Neural cell (in vitro differentiated cells): Measurements from ENCODE around the gene LIPA. TPM values are rescaled to one million over a fixed set of nuclear protein-coding genes. Genes with fewer than 3 reads are reported as not detected.

Source experiments
- H2AFZ ChIP-seq: fragments of 200-600, 300-800 bp; sonication (generic), shearing (Covaris generic); 2 replicates; pipeline ENCODE4 v1.6.0; 2014; ENCODE audit warnings: low read depth, mild to moderate bottlenecking, antibody characterized with exemption, low read length, moderate library complexity
- H3F3A ChIP-seq: fragments of 200-600 bp; shearing (Covaris generic); 2 replicates; pipeline ENCODE4 v1.6.1; 2016; ENCODE audit warnings: mild to moderate bottlenecking, moderate library complexity, mixed read lengths, antibody characterized with exemption, low read length; ENCODE audit not compliant: insufficient read depth, poor library complexity, severe bottlenecking
- H3K27ac ChIP-seq: fragments of 200-600, 300-800 bp; sonication (generic), shearing (Covaris generic); 2 replicates; pipeline ENCODE4 v1.5.1; 2014; ENCODE audit warnings: mild to moderate bottlenecking, low read length, moderate library complexity
- H3K27me3 ChIP-seq: fragments of 300-800, 200-600 bp; sonication (generic), shearing (Covaris generic); 2 replicates; pipeline ENCODE4 v1.6.0; 2014; ENCODE audit warnings: mild to moderate bottlenecking, low read depth, low read length, moderate library complexity; ENCODE audit not compliant: insufficient read depth
- H3K36me3 ChIP-seq: fragments of 300-800, 200-600 bp; sonication (generic), shearing (Covaris generic); 2 replicates; pipeline ENCODE4 v1.5.1; 2014; ENCODE audit warnings: mild to moderate bottlenecking, antibody characterized with exemption, low read length, moderate library complexity; ENCODE audit not compliant: insufficient read depth
- H3K4me2 ChIP-seq: fragments of 300-800, 200-600 bp; sonication (generic), shearing (Covaris generic); 2 replicates; pipeline ENCODE4 v1.6.0; 2014; ENCODE audit warnings: mild to moderate bottlenecking, low read length
- H3K4me3 ChIP-seq: fragments of 300-800, 200-600 bp; sonication (generic), shearing (Covaris generic); 2 replicates; pipeline ENCODE4 v1.5.1; 2014; ENCODE audit warnings: mild to moderate bottlenecking, low read length, moderate library complexity
- H3K79me2 ChIP-seq: fragments of 200-600 bp; shearing (Covaris generic); replicated peaks from 2 replicates; pipeline ENCODE4 v1.6.0; 2014; ENCODE audit warnings: mild to moderate bottlenecking, low read length, moderate library complexity; ENCODE audit not compliant: insufficient read depth
- H3K9ac ChIP-seq: fragments of 300-800, 200-600 bp; sonication (generic), shearing (Covaris generic); 2 replicates; pipeline ENCODE4 v1.6.1; 2016; ENCODE audit warnings: mild to moderate bottlenecking, low read length, mixed read lengths
- H3K9me2 ChIP-seq: fragments of 200-600 bp; shearing (Covaris generic); 2 replicates; pipeline ENCODE4 v1.6.1; 2016; ENCODE audit warnings: mild to moderate bottlenecking, low read length, mixed read lengths; ENCODE audit not compliant: insufficient read depth
- H3K9me3 ChIP-seq: fragments of 200-600, 300-800 bp; sonication (generic), shearing (Covaris generic); 2 replicates; pipeline ENCODE4 v1.6.1; 2016; ENCODE audit warnings: mild to moderate bottlenecking, mixed run types, low read length, moderate library complexity, mixed read lengths
- H4K20me1 ChIP-seq: fragments of 200-600 bp; shearing (Covaris generic); 2 replicates; pipeline ENCODE4 v1.6.1; 2016; ENCODE audit warnings: mild to moderate bottlenecking, mixed run types; ENCODE audit not compliant: insufficient read depth
- EP300 ChIP-seq: fragments of 450-650 bp; conservative IDR thresholded peaks from 2 replicates; pipeline ENCODE4 v1.6.1; 2014; ENCODE audit warnings: antibody characterized with exemption, mild to moderate bottlenecking, moderate library complexity; ENCODE audit not compliant: poor library complexity, severe bottlenecking
- EZH2 ChIP-seq: fragments of 200-600, 300-800 bp; shearing (Covaris generic), sonication (generic); IDR thresholded peaks from 2 replicates; pipeline ENCODE4 v1.6.1; 2014; ENCODE audit warnings: antibody characterized with exemption, low read length, borderline replicate concordance, mild to moderate bottlenecking; ENCODE audit not compliant: insufficient read depth, poor library complexity, severe bottlenecking
- MXI1 ChIP-seq: fragments of 450-650 bp; conservative IDR thresholded peaks from 2 replicates; pipeline ENCODE4 v1.6.1; 2014; ENCODE audit warnings: antibody characterized with exemption, mild to moderate bottlenecking; ENCODE audit not compliant: poor library complexity, severe bottlenecking
- POLR2AphosphoS5 ChIP-seq: IDR thresholded peaks from 2 replicates; pipeline ENCODE4 v1.6.1; 2012
- RAD21 ChIP-seq: fragments of 450-650 bp; conservative IDR thresholded peaks from 2 replicates; pipeline ENCODE4 v1.6.1; 2014; ENCODE audit warnings: antibody characterized with exemption, mild to moderate bottlenecking, moderate library complexity
- REST ChIP-seq: IDR thresholded peaks from 2 replicates; pipeline ENCODE4 v1.6.1; 2012; ENCODE audit warnings: borderline replicate concordance
- SMC3 ChIP-seq: fragments of 450-650 bp; conservative IDR thresholded peaks from 2 replicates; pipeline ENCODE4 v1.6.1; 2014; ENCODE audit warnings: antibody characterized with exemption, mild to moderate bottlenecking, moderate library complexity; ENCODE audit not compliant: poor library complexity
- TAF1 ChIP-seq: IDR thresholded peaks from 2 replicates; pipeline ENCODE4 v1.6.1; 2012; ENCODE audit warnings: low read depth
- polyA plus RNA-seq: library from polyadenylated mRNA; depleted of rRNA; stranded (reverse); fragments of >200 nt; gene quantifications from 2 replicates; pipeline ENCODE4 v1.2.3, GENCODE V29; 2014
- TF ChIP-seq, protein P1 (sequence below): fragments of 450-650 bp; IDR thresholded peaks from 2 replicates; pipeline ENCODE4 v1.5.1; 2014; ENCODE audit warnings: antibody characterized with exemption, mild to moderate bottlenecking, moderate library complexity; ENCODE audit not compliant: poor library complexity, severe bottlenecking

The LIPA gene
- polyA plus RNA-seq, 1 donor from 2014 or later: 20.8 TPM

DNA sequence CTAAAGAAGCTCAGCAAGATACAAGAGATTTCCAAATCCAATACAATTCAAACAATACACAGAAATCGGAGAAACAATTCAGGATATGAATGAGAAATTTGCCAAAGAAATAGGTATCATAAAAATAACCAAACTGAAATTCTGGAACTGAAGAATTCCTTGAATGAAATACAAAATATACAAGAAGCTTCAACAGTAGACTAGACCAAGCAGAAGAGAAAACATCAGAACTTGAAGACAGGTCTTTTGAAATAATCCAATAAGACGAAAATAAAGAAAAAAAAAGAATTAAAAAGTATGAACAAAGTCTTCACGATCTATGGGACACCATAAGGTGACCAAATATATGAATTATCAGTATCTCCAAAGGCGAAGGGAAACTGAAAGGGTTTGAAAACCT lies 47.5 kb upstream of the LIPA start:
- Histone ChIP-seq H3K9me3 (no peaks in the 10 kb centered on the region), H3K27me3 (no peaks in the 10 kb centered on the region), H3K4me2 (no peak overlapping the region), H3K4me3 (no peak overlapping the region), H3K9me2 (no peaks in the 10 kb centered on the region), H3F3A (no peaks in the 10 kb centered on the region), H4K20me1 (no peaks in the 10 kb centered on the region), H3K79me2 (no peaks in the 10 kb centered on the region), H3K27ac (no peak overlapping the region), H3K9ac (no peak overlapping the region), H2AFZ (no peak overlapping the region), H3K36me3 (no peaks in the 10 kb centered on the region)
- TF ChIP-seq, protein P1, sequence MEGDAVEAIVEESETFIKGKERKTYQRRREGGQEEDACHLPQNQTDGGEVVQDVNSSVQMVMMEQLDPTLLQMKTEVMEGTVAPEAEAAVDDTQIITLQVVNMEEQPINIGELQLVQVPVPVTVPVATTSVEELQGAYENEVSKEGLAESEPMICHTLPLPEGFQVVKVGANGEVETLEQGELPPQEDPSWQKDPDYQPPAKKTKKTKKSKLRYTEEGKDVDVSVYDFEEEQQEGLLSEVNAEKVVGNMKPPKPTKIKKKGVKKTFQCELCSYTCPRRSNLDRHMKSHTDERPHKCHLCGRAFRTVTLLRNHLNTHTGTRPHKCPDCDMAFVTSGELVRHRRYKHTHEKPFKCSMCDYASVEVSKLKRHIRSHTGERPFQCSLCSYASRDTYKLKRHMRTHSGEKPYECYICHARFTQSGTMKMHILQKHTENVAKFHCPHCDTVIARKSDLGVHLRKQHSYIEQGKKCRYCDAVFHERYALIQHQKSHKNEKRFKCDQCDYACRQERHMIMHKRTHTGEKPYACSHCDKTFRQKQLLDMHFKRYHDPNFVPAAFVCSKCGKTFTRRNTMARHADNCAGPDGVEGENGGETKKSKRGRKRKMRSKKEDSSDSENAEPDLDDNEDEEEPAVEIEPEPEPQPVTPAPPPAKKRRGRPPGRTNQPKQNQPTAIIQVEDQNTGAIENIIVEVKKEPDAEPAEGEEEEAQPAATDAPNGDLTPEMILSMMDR: no peak
- TF ChIP-seq RAD21 (no peak), TAF1 (no peak), MXI1 (no peak), REST (no peak), EP300 (no peak), POLR2AphosphoS5 (no peak), EZH2 (no peak), SMC3 (no peak)

GRCh38 chr10:89297791-89298190 lies 46.2 kb upstream of the LIPA start:
- no peak overlapping the region for H2AFZ ChIP-seq

More at GRCh38 chr10:89297791-89298190, 46.2 kb upstream of the LIPA start:
- Histone ChIP-seq H3K4me3 (no peak overlapping the region), H3F3A (no peaks in the 10 kb centered on the region), H3K79me2 (no peaks in the 10 kb centered on the region), H4K20me1 (no peaks in the 10 kb centered on the region), H3K4me2 (no peak overlapping the region), H3K9me2 (no peaks in the 10 kb centered on the region), H3K27ac (no peak overlapping the region), H3K9ac (no peak overlapping the region), H3K27me3 (no peaks in the 10 kb centered on the region), H3K9me3 (no peaks in the 10 kb centered on the region), H3K36me3 (no peaks in the 10 kb centered on the region)
- TF ChIP-seq, protein P1: no peak
- no peak for TF ChIP-seq POLR2AphosphoS5
